SK-N-SH (cell line): ENCODE data around the gene ATP1A1. TPM values are rescaled to one million over a fixed set of nuclear protein-coding genes. Genes with fewer than 3 reads are reported as not detected.

Experiments
- CTCF ChIA-PET: fragments of 300-600, 350-600 bp; formaldehyde crosslinking; extraction: SDS; loops from one replicate; lab custom pipeline; 2021; lab: Yijun Ruan, JAX
- POLR2A ChIA-PET: fragments of 350-600 bp; sonication (Branson Sonifier 250); formaldehyde crosslinking; extraction: SDS; loops from one replicate; lab custom pipeline; 2020; ENCODE audit warnings: antibody characterized with exemption, inconsistent platforms; lab: Yijun Ruan, JAX
- DNase-seq: peaks from one replicate; pipeline ENCODE4 v3.0.0; 2012
- H2AFZ ChIP-seq: fragments of 200-600 bp; sonication (generic); 2 replicates; pipeline ENCODE4 v1.8.1; 2016; ENCODE audit warnings: antibody characterized with exemption, mild to moderate bottlenecking, low read depth
- H3F3A ChIP-seq: fragments of 200-600 bp; sonication (generic); replicated peaks from 2 replicates; pipeline ENCODE3; 2016; ENCODE audit warnings: antibody characterized with exemption, mild to moderate bottlenecking; ENCODE audit not compliant: insufficient read depth
- H3K27ac ChIP-seq, 2 experiments: fragments of 200-500 bp in 1 of 2; fragments of 200-600 bp in 1 of 2; sonication (Bioruptor generic) in 1 of 2; sonication (generic), shearing (Covaris generic) in 1 of 2; 2 replicates each; pipeline versions ENCODE4 v1.5.1 to v1.6.1; 2014 to 2016; ENCODE audit warnings: low read depth in 2 of 2, inconsistent platforms in 1 of 2, low read length in 1 of 2, mild to moderate bottlenecking in 1 of 2, mixed read lengths in 1 of 2
- H3K27me3 ChIP-seq: fragments of 200-600 bp; sonication (generic), shearing (Covaris generic); 2 replicates; pipeline ENCODE4 v1.6.1; 2016; ENCODE audit warnings: mixed run types; ENCODE audit not compliant: insufficient read depth
- H3K36me3 ChIP-seq, 2 experiments: fragments of 200-500 bp in 1 of 2; fragments of 200-600 bp in 1 of 2; sonication (Bioruptor generic) in 1 of 2; sonication (generic) in 1 of 2; replicated peaks in 1 of 2; 2 replicates each; pipeline versions ENCODE3 to v1.5.1; 2014 to 2016; ENCODE audit warnings: low read length in 1 of 2, mild to moderate bottlenecking in 1 of 2; ENCODE audit not compliant: insufficient read depth in 2 of 2, control insufficient read depth in 1 of 2
- H3K4me1 ChIP-seq, 2 experiments: fragments of 200-500 bp in 1 of 2; fragments of 200-600 bp in 1 of 2; sonication (Bioruptor generic) in 1 of 2; sonication (generic), shearing (Covaris generic) in 1 of 2; 2 replicates each; pipeline versions ENCODE4 v1.5.1 to v1.6.1; 2014 to 2016; ENCODE audit warnings: low read depth in 1 of 2, low read length in 1 of 2, mixed run types in 1 of 2; ENCODE audit not compliant: insufficient read depth in 2 of 2, control insufficient read depth in 1 of 2
- H3K4me2 ChIP-seq: fragments of 200-600 bp; sonication (generic), shearing (Covaris generic); 2 replicates; pipeline ENCODE4 v1.6.1; 2017; ENCODE audit warnings: mixed run types
- H3K4me3 ChIP-seq, 2 experiments: fragments of 200-500 bp in 1 of 2; fragments of 200-600 bp in 1 of 2; sonication (Bioruptor generic) in 1 of 2; sonication (generic), shearing (Covaris generic) in 1 of 2; 2 replicates each; pipeline versions ENCODE4 v1.5.1 to v1.8.1; 2014 to 2016; ENCODE audit warnings: low read depth in 2 of 2, inconsistent platforms in 1 of 2, low read length in 1 of 2, mild to moderate bottlenecking in 1 of 2, mixed read lengths in 1 of 2, moderate library complexity in 1 of 2
- H3K79me2 ChIP-seq: fragments of 200-600 bp; sonication (generic); 2 replicates; pipeline ENCODE4 v1.8.1; 2017; ENCODE audit warnings: mild to moderate bottlenecking; ENCODE audit not compliant: insufficient read depth
- H3K9ac ChIP-seq: fragments of 200-600 bp; sonication (generic); 2 replicates; pipeline ENCODE4 v1.6.1; 2017; ENCODE audit warnings: mixed run types
- H3K9me2 ChIP-seq: fragments of 200-600 bp; sonication (generic); 2 replicates; pipeline ENCODE4 v1.6.1; 2017; ENCODE audit warnings: mixed run types
- H3K9me3 ChIP-seq: fragments of 200-600 bp; sonication (generic); 2 replicates; pipeline ENCODE4 v1.6.1; 2017; ENCODE audit warnings: mixed run types, mild to moderate bottlenecking, moderate library complexity
- H4K20me1 ChIP-seq: fragments of 200-600 bp; sonication (generic); 2 replicates; pipeline ENCODE4 v1.6.1; 2017; ENCODE audit warnings: mild to moderate bottlenecking, mixed run types; ENCODE audit not compliant: insufficient read depth
- NRF1 ChIP-seq: IDR thresholded peaks from 2 replicates; pipeline ENCODE4 v1.6.1; 2012; ENCODE audit warnings: low read depth, mild to moderate bottlenecking, low read length
- POLR2AphosphoS5 ChIP-seq: IDR thresholded peaks from 2 replicates; pipeline ENCODE4 v1.6.1; 2012; ENCODE audit warnings: low read depth, low read length
- RCOR1 ChIP-seq: fragments of 150-350 bp; IDR thresholded peaks from 2 replicates; pipeline ENCODE4 v1.6.1; 2017; ENCODE audit warnings: antibody characterized with exemption, low read length
- SMC3 ChIP-seq: IDR thresholded peaks from 2 replicates; pipeline ENCODE4 v1.6.1; 2012; ENCODE audit warnings: low read depth, low read length, improper control_type of control experiment
- YY1 ChIP-seq: IDR thresholded peaks from 2 replicates; pipeline ENCODE4 v1.4.0; 2012; ENCODE audit warnings: low read depth, mild to moderate bottlenecking
- WGBS: methylation state at CpG from one replicate; pipeline ENCODE4 v1.1.6; 2017; ENCODE audit warnings: low lambda C conversion rate; 5-methylcytosine and 5-hydroxymethylcytosine counted together
- polyA plus RNA-seq, 3 experiments: library from polyadenylated mRNA; depleted of rRNA; stranded (reverse); fragments of >200 nt; gene quantifications; 2 replicates each; pipeline ENCODE4 v1.2.3, GENCODE V29; 2012
- TF ChIP-seq, protein P1 (sequence below): fragments of 150-350 bp; IDR thresholded peaks from 2 replicates; pipeline ENCODE4 v1.6.1; 2017; ENCODE audit warnings: antibody characterized with exemption, low read length, low read depth, borderline replicate concordance
- TF ChIP-seq, protein P2 (sequence below): IDR thresholded peaks from 2 replicates; pipeline ENCODE4 v1.4.0; 2012; ENCODE audit warnings: low read depth, borderline replicate concordance
- TF ChIP-seq, protein P3 (sequence below): IDR thresholded peaks from 2 replicates; pipeline ENCODE4 v1.6.1; 2012; ENCODE audit warnings: mild to moderate bottlenecking, low read depth, low read length, moderate library complexity

Gene ATP1A1
- polyA plus RNA-seq, 1 of the 3 experiments (the other 2 are of a cell fraction), result 233 TPM

DNA sequence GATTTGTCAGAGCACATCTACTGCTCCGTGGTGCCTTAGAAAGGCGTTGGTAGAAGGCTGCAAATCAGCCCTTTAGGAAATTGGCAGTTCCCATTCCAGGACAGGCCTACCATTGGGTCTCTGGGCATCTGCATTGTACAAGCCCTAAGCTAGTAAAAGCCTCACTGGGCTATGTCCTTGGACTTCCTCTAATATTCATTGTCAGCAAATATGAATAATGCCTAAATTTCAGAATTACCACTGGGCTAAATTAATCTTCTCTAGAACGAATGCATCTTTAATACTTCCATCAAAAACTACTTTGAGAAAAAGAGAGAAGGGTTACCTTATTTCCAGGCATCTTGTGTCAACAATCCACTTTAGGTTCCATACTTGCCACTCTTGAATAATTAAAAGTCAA is 41.5 kb upstream of the ATP1A1 start:
- Histone ChIP-seq H3K36me3 (no peaks in the 10 kb centered on the region), H3K27me3 (no peaks in the 10 kb centered on the region), H3K4me2 (no peak overlapping the region), H3K9ac (no peak overlapping the region), H3K4me1 (peaks cover 0 to 15% of the 10 kb centered on the region in 2 experiments; a peak in 1 of 4 replicates), H3K9me3 (no peaks in the 10 kb centered on the region), H3K27ac (no peak overlapping the region), H3K9me2 (no peaks in the 10 kb centered on the region), H3K79me2 (no peaks in the 10 kb centered on the region), H3F3A (no peaks in the 10 kb centered on the region), H2AFZ (no peak overlapping the region), H3K4me3 (no peak overlapping the region), H4K20me1 (no peaks in the 10 kb centered on the region)
- ChIA-PET POLR2A (no interaction called here), CTCF (interaction anchor here (0.6 to 1.8 kb wide), 3 partner anchors 167 to 1177 kb away, joined by 3 to 6 read pairs (median 3); no protein-coding TSS in a partner anchor)
- TF ChIP-seq POLR2AphosphoS5 (no peak), SMC3 (no peak), YY1 (no peak)
- TF ChIP-seq, protein P1, sequence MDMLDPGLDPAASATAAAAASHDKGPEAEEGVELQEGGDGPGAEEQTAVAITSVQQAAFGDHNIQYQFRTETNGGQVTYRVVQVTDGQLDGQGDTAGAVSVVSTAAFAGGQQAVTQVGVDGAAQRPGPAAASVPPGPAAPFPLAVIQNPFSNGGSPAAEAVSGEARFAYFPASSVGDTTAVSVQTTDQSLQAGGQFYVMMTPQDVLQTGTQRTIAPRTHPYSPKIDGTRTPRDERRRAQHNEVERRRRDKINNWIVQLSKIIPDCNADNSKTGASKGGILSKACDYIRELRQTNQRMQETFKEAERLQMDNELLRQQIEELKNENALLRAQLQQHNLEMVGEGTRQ, result no peak
- TF ChIP-seq, protein P2, sequence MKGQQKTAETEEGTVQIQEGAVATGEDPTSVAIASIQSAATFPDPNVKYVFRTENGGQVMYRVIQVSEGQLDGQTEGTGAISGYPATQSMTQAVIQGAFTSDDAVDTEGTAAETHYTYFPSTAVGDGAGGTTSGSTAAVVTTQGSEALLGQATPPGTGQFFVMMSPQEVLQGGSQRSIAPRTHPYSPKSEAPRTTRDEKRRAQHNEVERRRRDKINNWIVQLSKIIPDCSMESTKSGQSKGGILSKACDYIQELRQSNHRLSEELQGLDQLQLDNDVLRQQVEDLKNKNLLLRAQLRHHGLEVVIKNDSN, result no peak
- DNase-seq, result no peak
- WGBS, result 16% methylated on average over 3 of the region's 3 CpGs

DNA sequence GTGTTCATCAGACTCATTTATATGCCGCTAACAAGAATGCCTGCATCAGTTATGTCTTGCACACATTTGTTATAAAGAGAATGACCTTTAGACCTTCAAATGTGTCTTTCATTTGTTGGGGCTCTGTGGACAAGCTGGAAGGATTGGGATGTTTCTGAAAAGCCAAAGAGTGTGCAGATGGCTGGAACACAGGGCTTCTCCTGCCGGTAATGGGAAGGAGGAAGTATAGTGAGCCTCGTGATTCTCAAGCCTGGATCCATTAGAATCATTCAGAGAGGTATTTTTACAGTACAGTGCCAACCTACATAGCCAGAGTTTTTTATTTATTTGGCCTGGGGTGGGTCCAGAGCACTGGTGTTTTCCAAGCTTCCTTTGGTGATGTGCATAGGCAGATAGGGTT is 40.6 kb upstream of the ATP1A1 start:
- no peaks in the 10 kb centered on the region for H3K36me3 ChIP-seq
- no peaks in the 10 kb centered on the region for H3K9me2 ChIP-seq
- no peaks in the 10 kb centered on the region for H3K9me3 ChIP-seq
- H3K4me3 ChIP-seq, result no peak overlapping the region
- ChIA-PET CTCF (interaction anchor here (1.8 kb wide), 1 partner anchor 193 kb away, joined by 6 read pairs; no protein-coding TSS in a partner anchor), POLR2A (no interaction called here)
- TF ChIP-seq, protein P3, sequence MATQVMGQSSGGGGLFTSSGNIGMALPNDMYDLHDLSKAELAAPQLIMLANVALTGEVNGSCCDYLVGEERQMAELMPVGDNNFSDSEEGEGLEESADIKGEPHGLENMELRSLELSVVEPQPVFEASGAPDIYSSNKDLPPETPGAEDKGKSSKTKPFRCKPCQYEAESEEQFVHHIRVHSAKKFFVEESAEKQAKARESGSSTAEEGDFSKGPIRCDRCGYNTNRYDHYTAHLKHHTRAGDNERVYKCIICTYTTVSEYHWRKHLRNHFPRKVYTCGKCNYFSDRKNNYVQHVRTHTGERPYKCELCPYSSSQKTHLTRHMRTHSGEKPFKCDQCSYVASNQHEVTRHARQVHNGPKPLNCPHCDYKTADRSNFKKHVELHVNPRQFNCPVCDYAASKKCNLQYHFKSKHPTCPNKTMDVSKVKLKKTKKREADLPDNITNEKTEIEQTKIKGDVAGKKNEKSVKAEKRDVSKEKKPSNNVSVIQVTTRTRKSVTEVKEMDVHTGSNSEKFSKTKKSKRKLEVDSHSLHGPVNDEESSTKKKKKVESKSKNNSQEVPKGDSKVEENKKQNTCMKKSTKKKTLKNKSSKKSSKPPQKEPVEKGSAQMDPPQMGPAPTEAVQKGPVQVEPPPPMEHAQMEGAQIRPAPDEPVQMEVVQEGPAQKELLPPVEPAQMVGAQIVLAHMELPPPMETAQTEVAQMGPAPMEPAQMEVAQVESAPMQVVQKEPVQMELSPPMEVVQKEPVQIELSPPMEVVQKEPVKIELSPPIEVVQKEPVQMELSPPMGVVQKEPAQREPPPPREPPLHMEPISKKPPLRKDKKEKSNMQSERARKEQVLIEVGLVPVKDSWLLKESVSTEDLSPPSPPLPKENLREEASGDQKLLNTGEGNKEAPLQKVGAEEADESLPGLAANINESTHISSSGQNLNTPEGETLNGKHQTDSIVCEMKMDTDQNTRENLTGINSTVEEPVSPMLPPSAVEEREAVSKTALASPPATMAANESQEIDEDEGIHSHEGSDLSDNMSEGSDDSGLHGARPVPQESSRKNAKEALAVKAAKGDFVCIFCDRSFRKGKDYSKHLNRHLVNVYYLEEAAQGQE, result no peak
- TF ChIP-seq NRF1 (no peak), RCOR1 (no peak)
- no peak overlapping the region for H2AFZ ChIP-seq
- H3K79me2 ChIP-seq, result no peaks in the 10 kb centered on the region
- H3K4me2 ChIP-seq, result no peak overlapping the region
- H3K9ac ChIP-seq, result no peak overlapping the region
- H3K27me3 ChIP-seq, result no peaks in the 10 kb centered on the region
- no peaks in the 10 kb centered on the region for H4K20me1 ChIP-seq
- H3K4me1 ChIP-seq, result peaks cover 0 to 17% of the 10 kb centered on the region in 2 experiments; a peak in 1 of 4 replicates
- WGBS, result 68% methylated on average over 3 of the region's 3 CpGs
- H3K27ac ChIP-seq, result no peak overlapping the region
- DNase-seq, result no peak
- H3F3A ChIP-seq, result no peaks in the 10 kb centered on the region
